ENCODE data around the gene PAPPA2. TPM values are rescaled to one million over a fixed set of nuclear protein-coding genes. Genes with fewer than 3 reads are reported as not detected.

The PAPPA2 gene
- total RNA-seq, 1 donor from 2014 or later, result 1.6 TPM

GRCh38 chr1:176643536-176643935 is 180.6 kb downstream of the PAPPA2 start:
- intact Hi-C loops (cut with DNase I), result no loop called here
- no peak for DNase-seq (ENCODE audit: low spot score)
- ATAC-seq, result no peak

- DNase-seq (ENCODE audit: low spot score) (no peak), ATAC-seq (no peak)
- intact Hi-C loops (cut with DNase I), result no loop called here
These were observed 185.6 kb downstream of the PAPPA2 start for GRCh38 chr1:176648556-176648955.

- intact Hi-C loops (cut with DNase I), result no loop called here
- ATAC-seq (peak; percentile 53), DNase-seq (ENCODE audit: low spot score) (no peak)
These were observed 193.5 kb downstream of the PAPPA2 start for GRCh38 chr1:176656257-176656995.

GRCh38 chr1:176669782-176670181 is 206.8 kb downstream of the PAPPA2 start:
- DNase-seq (ENCODE audit: low spot score) (no peak), ATAC-seq (no peak)
- intact Hi-C loops (cut with DNase I), result no loop called here

GRCh38 chr1:176670853-176671252 is 207.9 kb downstream of the PAPPA2 start:
- ATAC-seq (no peak), DNase-seq (ENCODE audit: low spot score) (no peak)
- intact Hi-C loops (cut with DNase I), result no loop called here

- intact Hi-C loops (cut with DNase I), result no loop called here
These were observed 220.0 kb downstream of the PAPPA2 start for GRCh38 chr1:176682830-176683535.

GRCh38 chr1:176691251-176692228 is 228.6 kb downstream of the PAPPA2 start:
- DNase-seq (ENCODE audit: low spot score), result no peak
- intact Hi-C loops (cut with DNase I), result no loop called here
- peak; percentile 49 for ATAC-seq

More at GRCh38 chr1:176682830-176683535, 220.0 kb downstream of the PAPPA2 start:
- DNase-seq (ENCODE audit: low spot score), result no peak
- no peak for ATAC-seq

GRCh38 chr1:176692431-176692830 is 229.5 kb downstream of the PAPPA2 start:
- DNase-seq (ENCODE audit: low spot score) (no peak), ATAC-seq (no peak)
- intact Hi-C loops (cut with DNase I), result no loop called here

GRCh38 chr1:176692988-176693696 is 230.2 kb downstream of the PAPPA2 start:
- no peak for DNase-seq (ENCODE audit: low spot score)
- ATAC-seq, result no peak
- intact Hi-C loops (cut with DNase I), result no loop called here

- no peak for ATAC-seq
- no peak for DNase-seq (ENCODE audit: low spot score)
- intact Hi-C loops (cut with DNase I), result no loop called here
These were observed 230.8 kb downstream of the PAPPA2 start for GRCh38 chr1:176693697-176694329.

- no peak for DNase-seq (ENCODE audit: low spot score)
- intact Hi-C loops (cut with DNase I), result no loop called here
- ATAC-seq, result no peak
These were observed 231.7 kb downstream of the PAPPA2 start for GRCh38 chr1:176694713-176695112.

GRCh38 chr1:176696109-176696508 is 233.1 kb downstream of the PAPPA2 start:
- ATAC-seq (no peak), DNase-seq (ENCODE audit: low spot score) (no peak)
- intact Hi-C loops (cut with DNase I), result no loop called here

- DNase-seq (ENCODE audit: low spot score), result no peak
- ATAC-seq, result no peak
- intact Hi-C loops (cut with DNase I), result no loop called here
These were observed 233.7 kb downstream of the PAPPA2 start for GRCh38 chr1:176696689-176697088.

GRCh38 chr1:176699821-176700220 is 236.8 kb downstream of the PAPPA2 start:
- intact Hi-C loops (cut with DNase I), result no loop called here
- no peak for ATAC-seq
- DNase-seq (ENCODE audit: low spot score), result no peak

GRCh38 chr1:176701151-176701866 is 238.3 kb downstream of the PAPPA2 start:
- intact Hi-C loops (cut with DNase I), result no loop called here
- no peak for DNase-seq (ENCODE audit: low spot score)
- no peak for ATAC-seq

GRCh38 chr1:176702901-176703300 is 239.9 kb downstream of the PAPPA2 start:
- ATAC-seq (no peak), DNase-seq (ENCODE audit: low spot score) (no peak)
- intact Hi-C loops (cut with DNase I), result no loop called here

GRCh38 chr1:176705585-176705984 is 242.6 kb downstream of the PAPPA2 start:
- no peak for ATAC-seq
- DNase-seq (ENCODE audit: low spot score), result no peak
- intact Hi-C loops (cut with DNase I), result no loop called here
